Ovary (tissue), 3 donors: Measurements from ENCODE around the gene BMP8A.

Source experiments
- CTCF ChIP-seq, 3 donors: fragments of 450-650 bp in 2 of 3; fragments of 200-600 bp in 1 of 3; IDR thresholded peaks; one replicate each; pipeline versions ENCODE4 v1.5.1 to v1.8.0; 2016 to 2022; ENCODE audit warnings: antibody characterized with exemption in 3 of 3, mild to moderate bottlenecking in 1 of 3
- EP300 ChIP-seq: sonication (generic); formaldehyde crosslinking; IDR thresholded peaks from one replicate; pipeline ENCODE4 v1.6.1; 2017; ENCODE audit warnings: antibody characterized with exemption
- POLR2A ChIP-seq: fragments of 450-650 bp; IDR thresholded peaks from one replicate; pipeline ENCODE4 v1.6.1; 2017; ENCODE audit warnings: antibody characterized with exemption, mild to moderate bottlenecking, moderate library complexity
- donor health status: DM: no; HTN: no; CAD: no.

- TF ChIP-seq CTCF (IDR thresholded peaks at IDR 0.05) (no peak), POLR2A (no peak), EP300 (no peak)
These were observed 18.0 kb downstream of the BMP8A start for GRCh38 chr1:39509360-39510009.
